ENCODE data around the gene CD22. TPM values are rescaled to one million over a fixed set of nuclear protein-coding genes. Genes with fewer than 3 reads are reported as not detected.

The CD22 gene
- total RNA-seq, 4 donors from 2014 or later, result 10.9 to 207 (median 15.7) TPM; not detected in 1

GRCh38 chr19:35360880-35361420, 32.0 kb downstream of the CD22 start:
- Histone ChIP-seq H3K9me3 (no peaks in the 10 kb centered on the region), H3K4me1 (no peaks in the 10 kb centered on the region), H3K36me3 (no peaks in the 10 kb centered on the region), H3K27me3 (no peaks in the 10 kb centered on the region), H3K4me3 (no peak overlapping the region), H3K27ac (no peak overlapping the region)
- TF ChIP-seq, protein P1, sequence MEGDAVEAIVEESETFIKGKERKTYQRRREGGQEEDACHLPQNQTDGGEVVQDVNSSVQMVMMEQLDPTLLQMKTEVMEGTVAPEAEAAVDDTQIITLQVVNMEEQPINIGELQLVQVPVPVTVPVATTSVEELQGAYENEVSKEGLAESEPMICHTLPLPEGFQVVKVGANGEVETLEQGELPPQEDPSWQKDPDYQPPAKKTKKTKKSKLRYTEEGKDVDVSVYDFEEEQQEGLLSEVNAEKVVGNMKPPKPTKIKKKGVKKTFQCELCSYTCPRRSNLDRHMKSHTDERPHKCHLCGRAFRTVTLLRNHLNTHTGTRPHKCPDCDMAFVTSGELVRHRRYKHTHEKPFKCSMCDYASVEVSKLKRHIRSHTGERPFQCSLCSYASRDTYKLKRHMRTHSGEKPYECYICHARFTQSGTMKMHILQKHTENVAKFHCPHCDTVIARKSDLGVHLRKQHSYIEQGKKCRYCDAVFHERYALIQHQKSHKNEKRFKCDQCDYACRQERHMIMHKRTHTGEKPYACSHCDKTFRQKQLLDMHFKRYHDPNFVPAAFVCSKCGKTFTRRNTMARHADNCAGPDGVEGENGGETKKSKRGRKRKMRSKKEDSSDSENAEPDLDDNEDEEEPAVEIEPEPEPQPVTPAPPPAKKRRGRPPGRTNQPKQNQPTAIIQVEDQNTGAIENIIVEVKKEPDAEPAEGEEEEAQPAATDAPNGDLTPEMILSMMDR (IDR thresholded peaks at IDR 0.05), result no peak
- no peak for TF ChIP-seq POLR2A (IDR thresholded peaks at IDR 0.05)
- no peak for DNase-seq

- H3K36me3 ChIP-seq, result no peaks in the 10 kb centered on the region
- no peaks in the 10 kb centered on the region for H3K9me3 ChIP-seq
- H3K4me1 ChIP-seq, result no peaks in the 10 kb centered on the region
- TF ChIP-seq, protein P1 (IDR thresholded peaks at IDR 0.05), result no peak
- no peak for TF ChIP-seq POLR2A (IDR thresholded peaks at IDR 0.05)
- DNase-seq, result no peak
- no peak overlapping the region for H3K4me3 ChIP-seq
- H3K27me3 ChIP-seq, result no peaks in the 10 kb centered on the region
- H3K27ac ChIP-seq, result no peak overlapping the region
Measured at GRCh38 chr19:35362261-35363000, 33.4 kb downstream of the CD22 start.

DNA sequence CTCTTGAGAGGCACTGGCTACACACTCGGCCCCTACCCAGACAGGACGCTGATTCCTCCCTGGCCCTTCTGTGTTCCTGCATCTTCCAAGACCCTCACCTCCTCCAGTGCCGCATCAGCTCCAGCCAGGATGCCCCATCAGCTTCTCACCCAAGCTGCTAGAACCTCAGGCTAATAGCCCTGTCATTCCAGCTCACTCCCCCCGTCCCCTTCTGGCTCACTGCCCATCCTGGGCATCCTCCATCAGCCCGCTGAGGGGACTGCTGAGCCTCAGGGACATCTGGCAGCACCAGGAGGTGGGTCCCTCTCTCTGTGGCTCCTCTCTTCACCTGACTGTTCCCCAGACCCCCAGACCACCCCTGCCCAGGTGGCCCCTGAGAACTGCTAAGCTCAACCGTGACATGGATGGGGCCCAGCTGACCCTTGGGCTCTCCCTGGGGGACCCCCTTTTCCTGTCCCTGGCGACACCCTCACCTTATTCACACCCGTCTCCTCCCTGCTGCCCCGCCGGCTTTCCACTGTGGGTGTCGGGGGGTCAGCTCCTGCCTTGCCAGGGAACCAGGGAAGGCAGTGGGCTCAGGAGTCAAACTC, 34.1 kb downstream of the CD22 start:
- DNase-seq, result no peak
- H3K36me3 ChIP-seq, result no peaks in the 10 kb centered on the region
- TF ChIP-seq, protein P1 (IDR thresholded peaks at IDR 0.05), result no peak
- TF ChIP-seq POLR2A (IDR thresholded peaks at IDR 0.05), result no peak
- H3K4me1 ChIP-seq, result no peaks in the 10 kb centered on the region
- no peak overlapping the region for H3K4me3 ChIP-seq
- H3K27me3 ChIP-seq, result no peaks in the 10 kb centered on the region
- H3K9me3 ChIP-seq, result no peaks in the 10 kb centered on the region
- no peak overlapping the region for H3K27ac ChIP-seq

GRCh38 chr19:35363711-35364425, 34.9 kb downstream of the CD22 start:
- TF ChIP-seq, protein P1 (IDR thresholded peaks at IDR 0.05), result no peak
- no peak for TF ChIP-seq POLR2A (IDR thresholded peaks at IDR 0.05)
- Histone ChIP-seq H3K4me1 (no peaks in the 10 kb centered on the region), H3K27me3 (no peaks in the 10 kb centered on the region), H3K36me3 (no peaks in the 10 kb centered on the region), H3K9me3 (no peaks in the 10 kb centered on the region), H3K4me3 (no peak overlapping the region), H3K27ac (no peak overlapping the region)
- DNase-seq, result no peak

DNA sequence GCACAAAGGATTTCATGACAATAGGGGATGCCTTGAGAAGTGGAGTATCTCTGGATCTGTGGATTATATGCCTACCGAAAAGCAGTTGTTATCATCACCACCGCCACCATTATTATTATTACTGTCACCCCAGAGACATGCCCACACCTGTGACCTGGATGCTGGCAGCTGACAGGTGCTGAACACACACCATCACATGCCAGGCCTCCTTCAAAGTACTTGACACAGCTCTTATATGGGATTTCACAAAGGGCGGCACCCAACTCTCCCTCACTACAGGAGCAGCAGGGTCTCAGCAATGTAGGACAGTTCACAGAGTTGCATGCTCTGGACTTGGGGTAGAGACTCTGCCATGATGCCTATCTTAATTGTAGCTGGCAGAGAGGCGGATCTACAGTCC, 36.3 kb downstream of the CD22 start:
- DNase-seq, result no peak
- Histone ChIP-seq H3K4me1 (no peaks in the 10 kb centered on the region), H3K9me3 (no peaks in the 10 kb centered on the region), H3K27me3 (no peaks in the 10 kb centered on the region), H3K36me3 (no peaks in the 10 kb centered on the region), H3K4me3 (no peak overlapping the region), H3K27ac (no peak overlapping the region)
- TF ChIP-seq POLR2A (IDR thresholded peaks at IDR 0.05), result no peak
- TF ChIP-seq, protein P1 (IDR thresholded peaks at IDR 0.05), result no peak
